ENCODE measurements around the gene HMCN1. TPM values are rescaled to one million over a fixed set of nuclear protein-coding genes. Genes with fewer than 3 reads are reported as not detected.
A peak's percentile ranks its signal among the peaks of the same experiment; 100 is the strongest.

Gene HMCN1
- polyA plus RNA-seq, 1 of the 3 experiments (the other 2 are of a cell fraction), result 59.5 TPM

- H2AFZ ChIP-seq (ENCODE audit: low read depth), result peak overlapping the region; percentile 29; the same call in 1 of the 2 replicates
- peaks cover 3 to 4% of the 10 kb centered on the region in 2 experiments; a peak in 2 of 4 replicates for H3K4me1 ChIP-seq (ENCODE audit: control insufficient read depth in 1 of 2, insufficient read depth in 2 of 2, low read depth in 1 of 2, low read length in 1 of 2)
- CTCF ChIA-PET, result no interaction called here
- no peaks in the 10 kb centered on the region for H3K9me3 ChIP-seq
- no peak overlapping the region; the same call in 1 of the 2 replicates for H3K9ac ChIP-seq
- H3K4me2 ChIP-seq, result peak overlapping the region; percentile 50; the same call in 1 of the 2 replicates
- POLR2A ChIA-PET, result no interaction called here
- no peaks in the 10 kb centered on the region for H3K79me2 ChIP-seq (ENCODE audit: insufficient read depth)
- peak overlapping the region; percentile 61 to 77; a peak in 3 of 4 replicates for H3K27ac ChIP-seq (ENCODE audit: low read depth in 2 of 2, low read length in 1 of 2)
- H3K36me3 ChIP-seq (replicated peaks in 1 of 2; ENCODE audit: control insufficient read depth in 1 of 2, insufficient read depth in 2 of 2, low read length in 1 of 2), result peaks cover 0 to 34% of the 10 kb centered on the region in 2 experiments
- H3F3A ChIP-seq (replicated peaks; ENCODE audit: insufficient read depth), result peaks cover 18% of the 10 kb centered on the region
- no peaks in the 10 kb centered on the region for H4K20me1 ChIP-seq (ENCODE audit: insufficient read depth)
- DNase-seq, result no peak
- TF ChIP-seq FOXM1 (IDR thresholded peaks at IDR 0.05; ENCODE audit: low read depth) (no peak), USF2 (IDR thresholded peaks at IDR 0.05; ENCODE audit: borderline replicate concordance, low read depth, low read length) (no peak), NFIC (IDR thresholded peaks at IDR 0.05; ENCODE audit: borderline replicate concordance) (0 out of 2 replicates have a peak, but pooled peaks have one; percentile 17), GATA2 (CRISPR knock-in tag; IDR thresholded peaks at IDR 0.05) (no peak), FOXJ3 (CRISPR knock-in tag; IDR thresholded peaks at IDR 0.05) (no peak), JUND (IDR thresholded peaks at IDR 0.05) (peak; percentile 11; the same call in 1 of the 2 replicates), MAX (IDR thresholded peaks at IDR 0.05; ENCODE audit: low read depth) (no peak), EP300 (IDR thresholded peaks at IDR 0.05; ENCODE audit: borderline replicate concordance in 1 of 2, low read depth in 1 of 2, low read length in 1 of 2) (no peak), SIN3A (IDR thresholded peaks at IDR 0.05; ENCODE audit: borderline replicate concordance, low read depth, low read length) (no peak), POLR2AphosphoS5 (IDR thresholded peaks at IDR 0.05; ENCODE audit: low read depth, low read length) (no peak), GABPA (IDR thresholded peaks at IDR 0.05; ENCODE audit: low read depth) (no peak), RCOR1 (IDR thresholded peaks at IDR 0.05; ENCODE audit: low read length) (no peak), TAF1 (IDR thresholded peaks at IDR 0.05; ENCODE audit: borderline replicate concordance, low read depth, low read length) (no peak), IRF3 (IDR thresholded peaks at IDR 0.05; ENCODE audit: low read depth, low read length) (no peak), FOSL2 (IDR thresholded peaks at IDR 0.05; ENCODE audit: borderline replicate concordance, low read depth) (no peak)
- WGBS (ENCODE audit: low lambda C conversion rate), result 3% methylated on average over 3 of the region's 3 CpGs
- H3K4me3 ChIP-seq (ENCODE audit: low read depth in 2 of 2, low read length in 1 of 2), result peak overlapping the region in 1 of 2 experiments; percentile 26; a peak in 1 of 4 replicates
- no peaks in the 10 kb centered on the region for H3K27me3 ChIP-seq (ENCODE audit: insufficient read depth)
- H3K9me2 ChIP-seq, result no peaks in the 10 kb centered on the region
Measured at GRCh38 chr1:186139701-186140100, 405.5 kb downstream of the HMCN1 start.

GRCh38 chr1:186142159-186142558, 408.0 kb downstream of the HMCN1 start:
- Histone ChIP-seq H4K20me1 (ENCODE audit: insufficient read depth) (no peaks in the 10 kb centered on the region), H3K4me1 (ENCODE audit: control insufficient read depth in 1 of 2, insufficient read depth in 2 of 2, low read depth in 1 of 2, low read length in 1 of 2) (peaks cover 3 to 4% of the 10 kb centered on the region in 2 experiments; a peak in 2 of 4 replicates), H3K9me3 (no peaks in the 10 kb centered on the region), H3K36me3 (replicated peaks in 1 of 2; ENCODE audit: control insufficient read depth in 1 of 2, insufficient read depth in 2 of 2, low read length in 1 of 2) (peaks cover 0 to 43% of the 10 kb centered on the region in 2 experiments), H3K27me3 (ENCODE audit: insufficient read depth) (no peaks in the 10 kb centered on the region), H3K27ac (ENCODE audit: low read depth in 2 of 2, low read length in 1 of 2) (no peak overlapping the region), H3K4me2 (no peak overlapping the region), H3K79me2 (ENCODE audit: insufficient read depth) (no peaks in the 10 kb centered on the region), H3F3A (replicated peaks; ENCODE audit: insufficient read depth) (peaks cover 18% of the 10 kb centered on the region), H2AFZ (ENCODE audit: low read depth) (no peak overlapping the region), H3K4me3 (ENCODE audit: low read depth in 2 of 2, low read length in 1 of 2) (no peak overlapping the region), H3K9ac (no peak overlapping the region), H3K9me2 (no peaks in the 10 kb centered on the region)
- DNase-seq, result no peak
- TF ChIP-seq USF1 (IDR thresholded peaks at IDR 0.05; ENCODE audit: borderline replicate concordance, low read depth), result no peak
- TF ChIP-seq RFX5 (IDR thresholded peaks at IDR 0.05; ENCODE audit: low read length), result no peak
- TF ChIP-seq SIN3A (IDR thresholded peaks at IDR 0.05; ENCODE audit: borderline replicate concordance, low read depth, low read length), result no peak
- no peak for TF ChIP-seq NFIC (IDR thresholded peaks at IDR 0.05; ENCODE audit: borderline replicate concordance)
- 30% methylated on average over 1 of the region's 1 CpG for WGBS (ENCODE audit: low lambda C conversion rate)
- ChIA-PET POLR2A (no interaction called here), CTCF (interaction anchor here (0.6 kb wide), 1 partner anchor 239 kb away, joined by 3 read pairs; no protein-coding TSS in a partner anchor)
